Activated CD8-positive, alpha-beta T cell treated with anti-CD3 and anti-CD28 coated beads, Interleukin-2, amount 10 ng/mL, durations not matched to agents 7 days and 5 days (primary cell): Measurements from ENCODE around the gene CD300LB. TPM values are rescaled to one million over a fixed set of nuclear protein-coding genes. Genes with fewer than 3 reads are reported as not detected.

Experiments used
- ATAC-seq: fragments of 150-1000 bp; cut with Tn5 transposase; one replicate; pipeline ENCODE4 v1.10.0; 2021; ENCODE audit warnings: moderate library complexity
- CTCF ChIA-PET: fragments of 350-600 bp; sonication (Branson Sonifier 250); formaldehyde crosslinking; loops from one replicate; lab custom pipeline; 2021; ENCODE audit warnings: antibody characterized with exemption; lab: Charles Lee
- POLR2A ChIA-PET: fragments of 350-600 bp; sonication (Branson Sonifier 250); formaldehyde crosslinking; loops from one replicate; lab custom pipeline; 2021; ENCODE audit warnings: antibody characterized with exemption; lab: Charles Lee
- DNase-seq: peaks from one replicate; pipeline ENCODE4 v3.0.0-alpha.2; 2020
- H3K27ac Mint-ChIP-seq: one replicate; pipeline ENCODE4 v1.8.0; 2021; ENCODE audit warnings: mild to moderate bottlenecking, mixed read lengths
- H3K27me3 Mint-ChIP-seq: one replicate; pipeline ENCODE4 v1.8.0; 2021; ENCODE audit warnings: low read depth, mixed read lengths
- H3K36me3 Mint-ChIP-seq: one replicate; pipeline ENCODE4 v1.8.0; 2021; ENCODE audit warnings: low read depth, mixed read lengths
- H3K4me1 Mint-ChIP-seq: one replicate; pipeline ENCODE4 v1.8.0; 2021; ENCODE audit warnings: low read depth, mixed read lengths
- H3K4me3 Mint-ChIP-seq: one replicate; pipeline ENCODE4 v1.8.0; 2021; ENCODE audit warnings: mild to moderate bottlenecking, mixed read lengths
- H3K9me3 Mint-ChIP-seq: one replicate; pipeline ENCODE4 v1.8.0; 2022; ENCODE audit warnings: mixed read lengths; ENCODE audit not compliant: insufficient read depth
- total RNA-seq, 2 experiments: library from RNA; stranded (reverse); gene quantifications; one replicate each; pipeline ENCODE4 v1.2.3, GENCODE V29; 2021

The CD300LB gene
- total RNA-seq, 2 experiments from 2014 or later, result not detected

GRCh38 chr17:74536890-74537289 is 5.6 kb upstream of the CD300LB start:
- H3K36me3 Mint-ChIP-seq, result no peaks in the 10 kb centered on the region
- CTCF ChIA-PET, result no interaction called here
- H3K9me3 Mint-ChIP-seq, result no peaks in the 10 kb centered on the region
- ATAC-seq (no peak), DNase-seq (no peak)
- peaks cover 6% of the 10 kb centered on the region for H3K4me1 Mint-ChIP-seq
- peaks cover 35% of the 10 kb centered on the region for H3K27me3 Mint-ChIP-seq
- POLR2A ChIA-PET, result no interaction called here
- H3K4me3 Mint-ChIP-seq, result no peak overlapping the region
- no peak overlapping the region for H3K27ac Mint-ChIP-seq

GRCh38 chr17:74532115-74532514 is 840 bp upstream of the CD300LB start:
- ChIA-PET CTCF (interaction anchor here (0.6 to 2.2 kb wide), 11 partner anchors 12 to 260 kb away, joined by 3 to 28 read pairs (median 3); partner anchors contain the start of gene GPR142), POLR2A (no interaction called here)
- no peaks in the 10 kb centered on the region for H3K36me3 Mint-ChIP-seq
- no peaks in the 10 kb centered on the region for H3K9me3 Mint-ChIP-seq
- peaks cover 33% of the 10 kb centered on the region for H3K27me3 Mint-ChIP-seq
- ATAC-seq, result no peak
- DNase-seq, result no peak
- peaks cover 6% of the 10 kb centered on the region for H3K4me1 Mint-ChIP-seq
- no peak overlapping the region for H3K4me3 Mint-ChIP-seq
- no peak overlapping the region for H3K27ac Mint-ChIP-seq

GRCh38 chr17:74530831-74531150 is 484 bp downstream of the CD300LB start:
- ChIA-PET POLR2A (no interaction called here), CTCF (interaction anchor here (1.1 to 2.2 kb wide), 2 partner anchors 152 to 163 kb away, joined by 4 to 9 read pairs; no protein-coding TSS in a partner anchor)
- DNase-seq (no peak), ATAC-seq (no peak)
- Mint-ChIP-seq H3K4me1 (peaks cover 6% of the 10 kb centered on the region), H3K27me3 (peaks cover 23% of the 10 kb centered on the region), H3K4me3 (no peak overlapping the region), H3K27ac (no peak overlapping the region), H3K36me3 (no peaks in the 10 kb centered on the region), H3K9me3 (no peaks in the 10 kb centered on the region)

GRCh38 chr17:74529243-74529642 is 2.0 kb downstream of the CD300LB start:
- Mint-ChIP-seq H3K4me3 (no peak overlapping the region), H3K9me3 (no peaks in the 10 kb centered on the region), H3K27ac (no peak overlapping the region), H3K27me3 (peaks cover 27% of the 10 kb centered on the region), H3K36me3 (no peaks in the 10 kb centered on the region), H3K4me1 (peaks cover 6% of the 10 kb centered on the region)
- ChIA-PET CTCF (interaction anchor here (1.3 kb wide), 1 partner anchor 161 kb away, joined by 3 read pairs; no protein-coding TSS in a partner anchor), POLR2A (no interaction called here)
- DNase-seq (no peak), ATAC-seq (no peak)

GRCh38 chr17:74528491-74529199 is 2.6 kb downstream of the CD300LB start:
- DNase-seq, result no peak
- no peaks in the 10 kb centered on the region for H3K36me3 Mint-ChIP-seq
- H3K27me3 Mint-ChIP-seq, result peaks cover 30% of the 10 kb centered on the region
- POLR2A ChIA-PET, result interaction anchor here (1.7 kb wide), 1 partner anchor 12 kb away, joined by 4 read pairs; no protein-coding TSS in a partner anchor
- no peak overlapping the region for H3K4me3 Mint-ChIP-seq
- CTCF ChIA-PET, result interaction anchor here (1.1 to 1.3 kb wide), 3 partner anchors 128 to 160 kb away, joined by 3 read pairs; no protein-coding TSS in a partner anchor
- peaks cover 6% of the 10 kb centered on the region for H3K4me1 Mint-ChIP-seq
- no peak for ATAC-seq
- no peaks in the 10 kb centered on the region for H3K9me3 Mint-ChIP-seq
- H3K27ac Mint-ChIP-seq, result no peak overlapping the region

GRCh38 chr17:74527756-74528155 is 3.5 kb downstream of the CD300LB start:
- CTCF ChIA-PET, result interaction anchor here (1.1 to 1.3 kb wide), 3 partner anchors 129 to 159 kb away, joined by 3 read pairs; no protein-coding TSS in a partner anchor
- ATAC-seq, result no peak
- H3K36me3 Mint-ChIP-seq, result no peaks in the 10 kb centered on the region
- no peak for DNase-seq
- peaks cover 24% of the 10 kb centered on the region for H3K27me3 Mint-ChIP-seq
- peaks cover 3% of the 10 kb centered on the region for H3K4me1 Mint-ChIP-seq
- no peak overlapping the region for H3K4me3 Mint-ChIP-seq
- no peak overlapping the region for H3K27ac Mint-ChIP-seq
- H3K9me3 Mint-ChIP-seq, result no peaks in the 10 kb centered on the region
- POLR2A ChIA-PET, result interaction anchor here (1.7 kb wide), 1 partner anchor 11 kb away, joined by 4 read pairs; no protein-coding TSS in a partner anchor

GRCh38 chr17:74527081-74527480 is 4.2 kb downstream of the CD300LB start:
- DNase-seq (no peak), ATAC-seq (no peak)
- H3K27me3 Mint-ChIP-seq, result peaks cover 20% of the 10 kb centered on the region
- H3K4me1 Mint-ChIP-seq, result no peaks in the 10 kb centered on the region
- POLR2A ChIA-PET, result interaction anchor here (1.7 kb wide), 1 partner anchor 11 kb away, joined by 4 read pairs; no protein-coding TSS in a partner anchor
- no peaks in the 10 kb centered on the region for H3K9me3 Mint-ChIP-seq
- no peak overlapping the region for H3K27ac Mint-ChIP-seq
- CTCF ChIA-PET, result no interaction called here
- no peaks in the 10 kb centered on the region for H3K36me3 Mint-ChIP-seq
- H3K4me3 Mint-ChIP-seq, result no peak overlapping the region

GRCh38 chr17:74526681-74527080 is 4.6 kb downstream of the CD300LB start:
- Mint-ChIP-seq H3K27me3 (peaks cover 18% of the 10 kb centered on the region), H3K36me3 (no peaks in the 10 kb centered on the region), H3K4me1 (peaks cover 2% of the 10 kb centered on the region), H3K9me3 (no peaks in the 10 kb centered on the region), H3K4me3 (no peak overlapping the region), H3K27ac (no peak overlapping the region)
- ChIA-PET POLR2A (interaction anchor here (1.7 kb wide), 1 partner anchor 10 kb away, joined by 4 read pairs; no protein-coding TSS in a partner anchor), CTCF (no interaction called here)
- DNase-seq (no peak), ATAC-seq (no peak)

GRCh38 chr17:74525781-74526288 is 5.4 kb downstream of the CD300LB start:
- CTCF ChIA-PET, result no interaction called here
- POLR2A ChIA-PET, result no interaction called here
- H3K36me3 Mint-ChIP-seq, result no peaks in the 10 kb centered on the region
- ATAC-seq, result no peak
- H3K27ac Mint-ChIP-seq, result no peak overlapping the region
- no peak for DNase-seq
- no peak overlapping the region for H3K4me3 Mint-ChIP-seq
- peaks cover 8% of the 10 kb centered on the region for H3K4me1 Mint-ChIP-seq
- H3K27me3 Mint-ChIP-seq, result peaks cover 20% of the 10 kb centered on the region
- H3K9me3 Mint-ChIP-seq, result no peaks in the 10 kb centered on the region

GRCh38 chr17:74525465-74525725 is 5.9 kb downstream of the CD300LB start:
- Mint-ChIP-seq H3K4me3 (no peak overlapping the region), H3K27me3 (peaks cover 19% of the 10 kb centered on the region), H3K9me3 (no peaks in the 10 kb centered on the region), H3K4me1 (peaks cover 9% of the 10 kb centered on the region), H3K27ac (no peak overlapping the region), H3K36me3 (no peaks in the 10 kb centered on the region)
- ChIA-PET CTCF (no interaction called here), POLR2A (no interaction called here)
- no peak for ATAC-seq
- no peak for DNase-seq

GRCh38 chr17:74524653-74525464 is 6.4 kb downstream of the CD300LB start:
- H3K27ac Mint-ChIP-seq, result no peak overlapping the region
- CTCF ChIA-PET, result no interaction called here
- peaks cover 16% of the 10 kb centered on the region for H3K27me3 Mint-ChIP-seq
- peaks cover 13% of the 10 kb centered on the region for H3K4me1 Mint-ChIP-seq
- DNase-seq (no peak), ATAC-seq (no peak)
- H3K36me3 Mint-ChIP-seq, result no peaks in the 10 kb centered on the region
- POLR2A ChIA-PET, result no interaction called here
- no peaks in the 10 kb centered on the region for H3K9me3 Mint-ChIP-seq
- no peak overlapping the region for H3K4me3 Mint-ChIP-seq

GRCh38 chr17:74523308-74523707 is 8.0 kb downstream of the CD300LB start:
- Mint-ChIP-seq H3K27me3 (peaks cover 21% of the 10 kb centered on the region), H3K36me3 (no peaks in the 10 kb centered on the region), H3K4me3 (no peak overlapping the region), H3K4me1 (peaks cover 13% of the 10 kb centered on the region), H3K27ac (no peak overlapping the region), H3K9me3 (no peaks in the 10 kb centered on the region)
- POLR2A ChIA-PET, result no interaction called here
- ATAC-seq (no peak), DNase-seq (no peak)
- CTCF ChIA-PET, result no interaction called here
